Skin epidermis (tissue), 12 donors: ENCODE data around the gene MYCBPAP.
A peak's percentile ranks its signal among the peaks of the same experiment; 100 is the strongest.
"Not testable (repeated sequence)": the region's sequence is repeated elsewhere in the genome, so short reads cannot be mapped to it uniquely, and the experiment has no call there.

ENCODE experiments used
- H3K27ac ChIP-seq, 21 experiments: fragments of 200-600 bp; sonication (generic) in 11 of 21; one replicate each; pipeline ENCODE4 v1.5.0; 2020; ENCODE audit warnings: mild to moderate bottlenecking in 3 of 21, inconsistent platforms in 2 of 21, moderate library complexity in 2 of 21
- H3K4me3 ChIP-seq, 7 experiments: fragments of 200-600 bp; sonication (generic) in 2 of 7; one replicate each; pipeline ENCODE4 v1.5.0; 2020; ENCODE audit warnings: inconsistent platforms in 2 of 7, mild to moderate bottlenecking in 2 of 7, moderate library complexity in 1 of 7

Gene MYCBPAP

GRCh38 chr17:50470426-50470825, 37.8 kb upstream of the MYCBPAP start:
- no peak overlapping the region for H3K4me3 ChIP-seq
- no peak overlapping the region for H3K27ac ChIP-seq

- Histone ChIP-seq H3K4me3 (no peak overlapping the region), H3K27ac (peak overlapping the region in 2 of 21 experiments; percentile 23 to 51)
These were observed 37.0 kb upstream of the MYCBPAP start for GRCh38 chr17:50471009-50471905.

GRCh38 chr17:50472286-50472685, 36.0 kb upstream of the MYCBPAP start:
- no peak overlapping the region for H3K4me3 ChIP-seq
- H3K27ac ChIP-seq, result no peak overlapping the region

- H3K4me3 ChIP-seq, H3K27ac ChIP-seq: not testable (repeated sequence)
These were observed 35.5 kb upstream of the MYCBPAP start for GRCh38 chr17:50472761-50473161.

GRCh38 chr17:50473901-50474300, 34.3 kb upstream of the MYCBPAP start:
- no peak overlapping the region for H3K4me3 ChIP-seq
- no peak overlapping the region for H3K27ac ChIP-seq

GRCh38 chr17:50474523-50474922, 33.7 kb upstream of the MYCBPAP start:
- no peak overlapping the region for H3K4me3 ChIP-seq
- no peak overlapping the region for H3K27ac ChIP-seq

GRCh38 chr17:50475362-50475761, 32.9 kb upstream of the MYCBPAP start:
- no peak overlapping the region for H3K27ac ChIP-seq
- H3K4me3 ChIP-seq, result no peak overlapping the region

- not testable (repeated sequence) for H3K4me3 ChIP-seq, H3K27ac ChIP-seq
These were observed 32.3 kb upstream of the MYCBPAP start for GRCh38 chr17:50475775-50476544.

- Histone ChIP-seq H3K4me3 (no peak overlapping the region), H3K27ac (no peak overlapping the region)
These were observed 31.5 kb upstream of the MYCBPAP start for GRCh38 chr17:50476545-50477315.

- peak overlapping the region in 5 of 7 experiments; percentile 54 to 87 (median 83) for H3K4me3 ChIP-seq
- peak overlapping the region; percentile 16 to 91 (median 84) for H3K27ac ChIP-seq
These were observed 30.3 kb upstream of the MYCBPAP start for GRCh38 chr17:50477976-50478375.

GRCh38 chr17:50478391-50479381, 29.6 kb upstream of the MYCBPAP start, which contains the start of gene RSAD1:
Gene RSAD1, plus strand, starts transcription at chr17:50478860. Its CDS starts 25 bp downstream, at chr17:50478885.
- H3K4me3 ChIP-seq, result peak within 1 kb of the TSS; percentile 54 to 87 (median 82)
- peak within 1 kb of the TSS; percentile 16 to 91 (median 84) for H3K27ac ChIP-seq

GRCh38 chr17:50479522-50480141, 28.6 kb upstream of the MYCBPAP start:
- Histone ChIP-seq H3K27ac (peak overlapping the region in 17 of 21 experiments; percentile 58 to 91 (median 84)), H3K4me3 (peak overlapping the region; percentile 54 to 87 (median 82))

GRCh38 chr17:50480142-50480764, 28.0 kb upstream of the MYCBPAP start:
- H3K27ac ChIP-seq, result peak overlapping the region in 10 of 21 experiments; percentile 6 to 91 (median 85)
- H3K4me3 ChIP-seq, result peak overlapping the region in 1 of 7 experiments; percentile 83

GRCh38 chr17:50480854-50481490, 27.3 kb upstream of the MYCBPAP start:
- H3K27ac ChIP-seq, result peak overlapping the region in 4 of 21 experiments; percentile 14 to 91 (median 28)

GRCh38 chr17:50481648-50482047, 26.6 kb upstream of the MYCBPAP start:
- H3K27ac ChIP-seq, result peak overlapping the region in 10 of 21 experiments; percentile 0 to 91 (median 54)
- no peak overlapping the region for H3K4me3 ChIP-seq

More at GRCh38 chr17:50480854-50481490, 27.3 kb upstream of the MYCBPAP start:
- H3K4me3 ChIP-seq, result no peak overlapping the region

GRCh38 chr17:50482110-50482509, 26.1 kb upstream of the MYCBPAP start:
- H3K27ac ChIP-seq, result peak overlapping the region in 11 of 21 experiments; percentile 0 to 91 (median 61)
- H3K4me3 ChIP-seq, result no peak overlapping the region

- no peak overlapping the region for H3K4me3 ChIP-seq
- H3K27ac ChIP-seq, result peak overlapping the region in 12 of 21 experiments; percentile 13 to 91 (median 62)
These were observed 25.7 kb upstream of the MYCBPAP start for GRCh38 chr17:50482516-50482915.
